Measurements from ENCODE around the gene LIPC.

LIPC gene

GRCh38 chr15:58554758-58555157, 123.0 kb downstream of the LIPC start:
- no peak for DNase-seq (ENCODE audit: low read depth in 2 of 2)

- DNase-seq (ENCODE audit: low read depth in 2 of 2), result no peak
Observed at GRCh38 chr15:58555162-58556027, 123.6 kb downstream of the LIPC start.

GRCh38 chr15:58556028-58556361, 124.2 kb downstream of the LIPC start:
- DNase-seq (ENCODE audit: low read depth in 2 of 2), result no peak

GRCh38 chr15:58556541-58556940, 124.8 kb downstream of the LIPC start:
- DNase-seq (ENCODE audit: low read depth in 2 of 2), result no peak

- DNase-seq (ENCODE audit: low read depth in 2 of 2), result no peak
Observed at GRCh38 chr15:58558777-58559176, 127.0 kb downstream of the LIPC start.

- no peak for DNase-seq (ENCODE audit: low read depth in 2 of 2)
Observed at GRCh38 chr15:58559904-58560588, 128.3 kb downstream of the LIPC start.

GRCh38 chr15:58561321-58561720, 129.5 kb downstream of the LIPC start:
- DNase-seq (ENCODE audit: low read depth in 2 of 2), result no peak

- DNase-seq (ENCODE audit: low read depth in 2 of 2), result no peak
Observed at GRCh38 chr15:58562135-58562534, 130.3 kb downstream of the LIPC start.

- DNase-seq (ENCODE audit: low read depth in 2 of 2), result no peak
Observed at GRCh38 chr15:58564981-58565380, 133.2 kb downstream of the LIPC start.

GRCh38 chr15:58565619-58566018, 133.8 kb downstream of the LIPC start:
- DNase-seq (ENCODE audit: low read depth in 2 of 2), result no peak

GRCh38 chr15:58566029-58566428, 134.2 kb downstream of the LIPC start:
- DNase-seq (ENCODE audit: low read depth in 2 of 2), result no peak

GRCh38 chr15:58568157-58568571, 136.4 kb downstream of the LIPC start:
- no peak for DNase-seq (ENCODE audit: low read depth in 2 of 2)

GRCh38 chr15:58569455-58569854, 137.7 kb downstream of the LIPC start:
- DNase-seq (ENCODE audit: low read depth in 2 of 2), result no peak

- DNase-seq (ENCODE audit: low read depth in 2 of 2), result no peak
Observed at GRCh38 chr15:58571491-58571890, 139.7 kb downstream of the LIPC start.

GRCh38 chr15:58572521-58572920, 140.7 kb downstream of the LIPC start:
- no peak for DNase-seq (ENCODE audit: low read depth in 2 of 2)

GRCh38 chr15:58573270-58573669, 141.5 kb downstream of the LIPC start:
- DNase-seq (ENCODE audit: low read depth in 2 of 2), result no peak

GRCh38 chr15:58574631-58575030, 142.8 kb downstream of the LIPC start:
- DNase-seq (ENCODE audit: low read depth in 2 of 2), result no peak

GRCh38 chr15:58575045-58575786, 143.4 kb downstream of the LIPC start:
- no peak for DNase-seq (ENCODE audit: low read depth in 2 of 2)

- DNase-seq (ENCODE audit: low read depth in 2 of 2), result no peak
Observed at GRCh38 chr15:58576657-58577056, 144.9 kb downstream of the LIPC start.

GRCh38 chr15:58582160-58582559, 150.4 kb downstream of the LIPC start:
- no peak for DNase-seq (ENCODE audit: low read depth in 2 of 2)

GRCh38 chr15:58583171-58583908, 151.5 kb downstream of the LIPC start:
- no peak for DNase-seq (ENCODE audit: low read depth in 2 of 2)

Data from stimulated activated CD8-positive, alpha-beta memory T cell treated with anti-CD3 and anti-CD28 coated beads, Interleukin-2, amount 100 ng/mL, for 48 hours (primary cell).